OCI-LY1 (cell line): ENCODE results near the gene SPPL3.

Source experiments
- EZH2 ChIP-seq: fragments of 200-600 bp; sonication (generic), shearing (Covaris generic); IDR thresholded peaks from 2 replicates; pipeline ENCODE4 v1.8.0; 2017; ENCODE audit warnings: borderline replicate concordance, mixed run types, mild to moderate bottlenecking, antibody characterized with exemption, low read length, moderate library complexity, mixed read lengths
- TF ChIP-seq, protein P1 (sequence below): fragments of 200-600 bp; sonication (generic), shearing (Covaris generic); IDR thresholded peaks from 2 replicates; pipeline ENCODE4 v1.5.1; 2017; ENCODE audit warnings: mild to moderate bottlenecking, antibody characterized with exemption, low read length, moderate library complexity, mixed read lengths

DNA sequence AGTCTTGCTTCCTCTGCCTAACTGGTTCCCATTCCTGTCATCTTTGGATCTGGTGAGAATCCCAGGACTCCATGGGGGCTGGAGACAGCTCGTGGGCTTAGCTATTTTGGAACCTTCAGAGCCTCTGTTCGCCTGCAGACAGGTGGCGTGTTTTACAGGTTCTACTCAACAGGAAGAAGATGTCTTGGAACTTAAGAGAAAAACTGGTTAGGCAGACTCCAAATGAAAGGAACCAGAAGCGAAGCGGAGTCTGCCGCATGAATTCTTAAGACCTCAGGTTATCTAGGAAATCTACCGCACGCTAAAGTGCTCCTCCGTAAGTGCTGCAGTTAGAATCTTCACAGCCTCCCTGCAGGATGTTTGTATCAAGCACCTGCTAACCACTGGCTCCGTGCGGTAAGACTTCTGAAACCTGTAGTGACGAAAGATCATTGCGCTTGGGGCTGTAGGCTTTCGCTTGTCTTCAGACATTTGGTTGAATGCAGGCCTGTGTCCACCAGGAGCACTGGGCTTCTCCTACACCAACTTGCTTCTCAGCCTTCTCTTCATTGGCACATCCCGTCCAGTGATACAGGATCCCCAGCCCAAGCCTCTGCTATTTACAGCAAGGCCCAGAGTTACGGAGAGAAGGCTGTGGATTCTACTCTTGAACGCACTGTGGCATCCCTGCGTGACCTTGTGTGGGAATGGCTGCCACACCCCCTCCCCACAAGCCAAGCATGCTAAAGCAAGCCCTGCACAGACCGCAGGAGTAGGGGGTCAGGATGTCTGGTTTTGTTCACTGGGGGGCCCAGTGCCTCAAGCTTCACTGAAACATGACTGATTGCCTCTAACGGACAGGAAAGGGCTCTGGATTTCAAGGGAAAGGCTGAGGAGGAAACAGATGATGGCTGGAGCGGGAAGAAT, 143.6 kb downstream of the SPPL3 start:
- TF ChIP-seq, protein P1, sequence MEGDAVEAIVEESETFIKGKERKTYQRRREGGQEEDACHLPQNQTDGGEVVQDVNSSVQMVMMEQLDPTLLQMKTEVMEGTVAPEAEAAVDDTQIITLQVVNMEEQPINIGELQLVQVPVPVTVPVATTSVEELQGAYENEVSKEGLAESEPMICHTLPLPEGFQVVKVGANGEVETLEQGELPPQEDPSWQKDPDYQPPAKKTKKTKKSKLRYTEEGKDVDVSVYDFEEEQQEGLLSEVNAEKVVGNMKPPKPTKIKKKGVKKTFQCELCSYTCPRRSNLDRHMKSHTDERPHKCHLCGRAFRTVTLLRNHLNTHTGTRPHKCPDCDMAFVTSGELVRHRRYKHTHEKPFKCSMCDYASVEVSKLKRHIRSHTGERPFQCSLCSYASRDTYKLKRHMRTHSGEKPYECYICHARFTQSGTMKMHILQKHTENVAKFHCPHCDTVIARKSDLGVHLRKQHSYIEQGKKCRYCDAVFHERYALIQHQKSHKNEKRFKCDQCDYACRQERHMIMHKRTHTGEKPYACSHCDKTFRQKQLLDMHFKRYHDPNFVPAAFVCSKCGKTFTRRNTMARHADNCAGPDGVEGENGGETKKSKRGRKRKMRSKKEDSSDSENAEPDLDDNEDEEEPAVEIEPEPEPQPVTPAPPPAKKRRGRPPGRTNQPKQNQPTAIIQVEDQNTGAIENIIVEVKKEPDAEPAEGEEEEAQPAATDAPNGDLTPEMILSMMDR: no peak
- no peak for TF ChIP-seq EZH2
